Measurements from ENCODE around the gene ITPK1.

Gene ITPK1

GRCh38 chr14:92962031-92962830 lies 153.5 kb downstream of the ITPK1 start:
- DNase-seq, result no peak

GRCh38 chr14:92961567-92961855 lies 154.2 kb downstream of the ITPK1 start:
- DNase-seq, result no peak

DNA sequence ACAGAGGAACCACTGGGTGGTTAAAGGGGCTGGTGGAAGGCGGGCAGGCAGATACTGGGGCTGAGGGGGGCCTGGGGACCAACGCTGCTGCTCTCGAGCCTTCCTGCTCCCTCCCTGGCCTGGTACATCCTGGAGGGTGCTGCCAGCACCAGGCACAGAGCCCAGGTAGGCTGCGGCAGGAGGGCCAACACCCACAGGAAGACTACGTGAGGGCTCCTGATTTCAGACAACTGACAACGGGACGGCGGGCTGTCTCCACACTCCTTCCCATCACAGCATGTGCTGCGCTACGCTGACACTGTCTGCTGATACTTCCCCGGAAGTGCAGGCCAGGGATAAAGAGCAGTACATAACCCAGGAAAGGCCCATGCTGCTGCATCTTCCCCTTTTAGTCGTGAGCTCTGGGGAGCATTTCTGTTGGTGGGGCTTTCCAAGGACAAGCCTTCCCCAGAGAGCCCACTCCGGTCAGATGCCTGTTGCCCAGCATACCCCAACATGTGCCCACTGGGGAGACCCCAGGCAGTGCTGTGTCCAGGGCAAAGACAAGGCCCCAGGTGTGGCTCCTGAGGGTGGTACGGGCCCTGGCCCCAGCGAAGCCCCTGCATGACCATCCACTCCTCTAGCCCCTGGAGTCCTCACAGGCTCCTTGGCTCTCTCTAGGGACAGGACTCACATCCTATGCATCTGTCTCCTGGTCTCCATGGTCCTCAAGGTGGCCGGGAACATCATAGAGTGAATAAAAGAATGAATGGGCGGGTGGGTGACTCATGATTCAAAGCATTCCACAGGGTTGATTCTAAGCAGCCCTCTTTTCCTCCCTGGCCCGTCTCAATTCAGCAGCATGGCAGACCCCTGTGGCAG lies 154.8 kb downstream of the ITPK1 start:
- no peak for DNase-seq

DNA sequence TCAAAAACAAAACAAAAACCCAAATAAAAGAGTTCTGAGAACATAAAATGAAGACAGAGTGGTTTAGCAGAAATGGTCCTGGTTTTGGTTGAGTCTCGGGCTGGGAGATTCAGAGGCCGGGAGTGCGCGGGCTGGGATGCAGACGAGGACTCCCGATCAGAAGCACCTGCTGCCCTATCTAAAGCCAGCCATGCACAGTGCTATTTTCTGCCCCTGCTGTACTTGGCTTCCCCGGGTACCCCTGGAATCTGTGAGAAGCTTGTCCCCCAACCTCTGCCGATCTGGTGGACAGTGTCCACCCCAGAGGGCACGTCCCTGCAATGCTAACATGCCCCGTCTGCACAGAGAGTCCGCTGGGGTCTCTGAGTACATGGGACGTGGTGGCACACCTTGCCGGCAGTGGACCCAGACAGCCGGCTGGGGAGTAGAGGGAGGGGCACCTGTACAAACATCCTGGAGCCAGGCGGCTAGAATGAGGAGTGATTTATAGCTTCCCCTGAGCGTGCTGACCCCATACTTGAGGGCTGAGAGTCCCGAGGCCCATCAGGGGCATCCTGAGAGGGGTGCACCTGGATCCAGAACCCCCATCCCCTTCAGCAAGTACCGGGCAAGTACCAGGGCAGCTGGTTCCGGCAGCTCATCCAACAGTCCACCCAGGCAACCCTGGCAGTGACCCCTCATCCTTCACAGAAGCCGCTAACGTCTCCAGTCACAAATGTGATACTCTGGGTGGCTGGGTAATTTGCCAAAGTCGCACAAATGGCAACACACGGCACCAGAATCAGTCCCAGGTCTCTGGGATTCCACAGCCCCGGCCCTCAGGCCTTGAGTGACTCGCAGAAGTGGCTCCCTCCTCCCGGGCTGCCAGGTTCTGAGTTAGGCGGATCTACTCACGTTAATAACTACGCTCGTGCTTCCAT lies 155.7 kb downstream of the ITPK1 start:
- no peak for DNase-seq

DNA sequence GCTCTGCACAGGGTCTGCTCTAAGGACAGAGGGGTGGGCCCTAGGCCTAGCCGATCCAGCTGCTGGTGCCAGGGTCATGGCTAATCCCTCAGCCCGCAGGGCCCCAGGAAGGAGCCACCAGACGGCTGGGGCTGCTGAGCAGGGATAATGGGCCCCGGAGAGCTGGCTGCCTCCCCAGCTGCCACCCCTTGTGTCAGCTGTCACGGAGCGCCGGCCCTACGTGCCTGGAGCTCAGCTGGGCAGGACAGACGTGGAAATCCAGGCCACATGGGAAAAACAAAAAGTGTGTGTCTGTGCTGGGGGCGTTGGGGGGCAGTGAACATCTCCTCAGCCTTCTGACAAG lies 156.6 kb downstream of the ITPK1 start:
- DNase-seq, result no peak

- DNase-seq, result no peak
Observed at GRCh38 chr14:92958373-92959188, 157.1 kb downstream of the ITPK1 start.

DNA sequence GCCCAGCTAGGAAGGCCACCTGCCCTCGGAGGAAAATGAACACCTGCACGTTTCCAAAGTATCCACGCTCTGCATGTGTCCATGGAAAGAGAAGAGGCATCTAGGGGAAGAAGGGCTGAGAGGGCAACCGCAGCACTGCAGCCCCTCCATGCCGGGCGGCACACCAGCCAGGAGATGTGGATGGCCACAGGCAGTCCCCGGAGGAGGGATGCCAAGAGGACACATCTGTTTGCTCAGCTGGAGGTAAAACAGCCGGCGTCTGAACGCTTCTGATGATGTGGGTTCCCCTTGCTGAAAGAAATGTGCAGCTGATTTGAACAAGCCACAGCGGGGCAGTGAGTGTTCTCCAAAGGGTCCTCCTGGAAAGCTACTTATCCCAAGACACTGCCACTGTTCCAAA lies 158.8 kb downstream of the ITPK1 start:
- DNase-seq, result no peak

DNA sequence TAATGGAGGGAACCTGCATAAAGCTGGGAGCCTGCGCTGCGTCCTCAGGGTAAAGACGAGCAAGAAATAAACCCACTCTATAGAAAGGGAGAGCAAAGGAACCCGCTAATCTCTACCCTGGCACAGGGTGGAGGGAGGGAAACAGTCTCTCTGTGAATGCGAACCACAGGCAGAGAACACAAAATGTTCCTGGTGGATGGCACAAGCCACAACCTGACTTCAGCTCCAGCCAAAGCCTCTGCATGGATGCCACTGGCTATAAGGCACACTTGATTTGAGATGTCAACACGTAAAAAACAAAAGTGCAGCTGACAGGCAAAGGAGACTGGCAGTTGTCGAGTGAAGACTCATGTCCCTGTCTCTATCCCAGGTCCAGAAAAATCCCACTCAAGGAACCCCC lies 160.3 kb downstream of the ITPK1 start:
- no peak for DNase-seq

DNA sequence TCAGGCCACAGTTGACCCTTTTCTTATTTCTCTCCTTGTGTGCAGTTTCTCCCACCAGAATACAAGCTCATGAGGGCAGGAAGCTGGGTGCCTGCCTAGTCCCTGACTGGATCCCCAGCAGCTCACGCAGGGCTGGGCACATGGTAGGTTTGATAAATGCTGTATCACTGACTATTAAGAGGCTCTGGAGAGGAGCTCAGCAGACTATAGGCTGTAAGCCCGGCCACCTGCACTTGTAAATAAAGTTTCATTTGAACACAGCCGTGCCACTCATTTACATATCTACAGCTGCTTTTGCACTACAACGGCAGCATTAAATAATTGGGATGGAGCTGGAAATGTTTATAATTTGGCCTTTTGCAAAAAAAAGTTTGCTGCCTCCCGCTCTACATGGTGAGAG lies 160.8 kb downstream of the ITPK1 start:
- DNase-seq, result no peak

GRCh38 chr14:92953526-92953925 lies 162.2 kb downstream of the ITPK1 start:
- no peak for DNase-seq

DNA sequence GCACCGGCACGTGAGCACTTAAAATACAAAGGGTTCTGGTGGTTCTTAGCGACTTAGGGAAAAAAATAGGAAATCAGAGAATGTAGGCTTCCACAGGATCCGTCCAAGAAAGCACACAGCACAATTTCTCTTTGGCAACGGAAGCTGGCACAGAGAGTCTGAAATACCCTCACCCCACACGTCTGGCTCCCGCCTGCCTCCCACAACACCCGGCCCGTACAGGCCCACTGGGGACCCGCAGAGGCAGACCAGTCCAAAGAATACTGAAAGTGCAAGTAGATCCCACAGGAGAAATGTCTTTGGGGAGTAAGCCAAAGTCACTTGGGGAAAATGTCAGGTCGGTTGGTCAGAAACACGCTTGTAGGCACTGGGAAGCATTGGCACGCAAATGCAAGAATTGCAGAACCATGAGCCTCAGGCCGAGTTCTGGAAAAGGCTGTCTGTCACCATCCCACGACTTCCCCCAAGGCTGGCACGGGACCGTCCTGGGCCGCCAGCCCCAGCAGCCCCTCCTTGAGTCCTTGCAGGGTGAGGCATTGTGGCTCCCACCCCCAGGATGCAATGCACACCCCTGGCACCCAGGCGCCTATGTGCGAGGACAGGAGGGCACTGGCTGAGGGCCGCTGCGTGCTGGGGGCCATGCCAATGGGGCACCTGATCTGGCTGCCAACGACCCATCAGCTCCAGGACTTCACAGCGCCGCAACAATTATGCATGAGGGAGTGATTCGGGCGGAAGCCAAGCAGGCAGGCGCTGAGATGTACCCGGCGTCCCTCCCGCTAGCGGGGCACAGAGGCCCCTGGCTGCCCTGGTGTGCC lies 163.0 kb downstream of the ITPK1 start:
- DNase-seq, result no peak

DNA sequence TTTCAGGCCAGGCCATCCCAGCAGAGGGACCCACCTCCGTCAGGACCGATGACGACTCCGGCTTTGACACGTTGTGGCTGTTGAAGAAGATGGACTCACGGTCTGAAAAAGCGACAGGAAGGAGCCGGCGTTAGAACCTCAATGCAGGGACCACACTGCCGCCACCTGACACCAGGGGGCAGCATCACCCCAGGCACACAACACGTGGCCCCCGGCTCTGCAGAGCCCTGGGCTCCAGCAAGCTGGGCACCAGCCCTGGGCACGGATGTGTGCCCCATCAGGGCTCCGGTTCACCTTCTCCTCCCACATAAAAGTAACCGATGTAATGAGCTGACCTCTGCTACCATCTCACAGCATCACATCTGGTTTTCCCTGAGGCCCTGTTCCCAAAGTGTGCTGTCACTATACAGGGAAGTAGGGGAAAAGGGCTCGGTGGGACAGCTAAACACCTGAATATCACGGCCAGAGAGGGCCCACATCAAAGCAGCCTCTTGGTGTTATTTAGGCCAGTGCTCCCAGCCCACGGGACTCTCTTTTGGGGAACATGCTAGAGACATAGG lies 163.7 kb downstream of the ITPK1 start:
- peak; percentile 7 to 16 for DNase-seq

DNA sequence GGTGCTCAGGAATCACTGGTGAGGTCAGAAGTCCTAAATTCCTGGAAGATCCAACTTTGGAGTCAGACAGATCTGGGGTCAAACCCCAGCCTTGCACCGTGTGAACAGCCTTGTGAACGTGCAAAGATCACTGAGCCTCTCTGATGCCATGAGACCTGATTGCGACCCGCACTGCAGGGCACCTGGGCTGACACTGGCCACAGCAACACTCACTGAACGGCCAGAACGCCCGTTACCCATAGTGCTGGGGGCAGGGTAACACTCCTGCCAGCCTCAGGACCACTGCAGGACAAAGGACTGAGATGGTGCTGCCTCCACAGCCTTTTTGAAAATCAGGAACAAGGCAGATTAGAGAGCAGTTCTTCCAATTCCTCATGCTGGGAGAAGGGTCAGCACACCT lies 164.5 kb downstream of the ITPK1 start:
- no peak for DNase-seq

DNA sequence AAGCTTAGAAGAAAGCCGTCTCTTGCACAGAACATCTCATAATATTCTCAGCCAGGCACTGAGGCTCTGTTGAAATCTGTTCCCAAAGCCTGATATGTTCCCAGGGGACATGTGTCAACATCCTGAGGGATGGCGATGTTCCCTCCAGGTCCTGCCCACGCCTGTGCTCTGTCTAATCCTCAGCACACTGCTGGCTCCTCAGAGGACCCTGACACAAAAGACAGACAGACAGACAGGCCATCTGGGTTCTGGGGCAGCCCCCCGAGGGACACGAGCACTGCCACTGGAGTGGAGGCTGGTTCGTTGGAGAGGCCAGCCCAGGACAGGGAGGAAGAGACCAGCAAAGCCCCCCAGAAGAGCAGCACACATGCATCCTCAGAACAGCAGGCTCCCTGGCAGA lies 165.0 kb downstream of the ITPK1 start:
- DNase-seq, result no peak

GRCh38 chr14:92950193-92950540 lies 165.6 kb downstream of the ITPK1 start:
- no peak for DNase-seq

GRCh38 chr14:92949496-92950192 lies 166.1 kb downstream of the ITPK1 start:
- no peak for DNase-seq

- DNase-seq, result no peak
Observed at GRCh38 chr14:92948647-92949046, 167.1 kb downstream of the ITPK1 start.

GRCh38 chr14:92946847-92947545 lies 168.7 kb downstream of the ITPK1 start:
- DNase-seq, result no peak

GRCh38 chr14:92945959-92946846 lies 169.5 kb downstream of the ITPK1 start:
- DNase-seq, result no peak
